Upper lobe of left lung (tissue), 4 donors: ENCODE data around the gene SH3PXD2A.

Experiments used
- EP300 ChIP-seq, 4 donors: sonication (generic); formaldehyde crosslinking; IDR thresholded peaks; one replicate each; pipeline ENCODE4 v1.5.1; 2017; ENCODE audit warnings: antibody characterized with exemption in 4 of 4, control low read depth in 2 of 4
- POLR2A ChIP-seq, 4 donors: fragments of 450-650 bp; IDR thresholded peaks; one replicate each; pipeline ENCODE4 v1.5.1; 2016 to 2017; ENCODE audit warnings: antibody characterized with exemption in 4 of 4, mild to moderate bottlenecking in 2 of 4
- POLR2AphosphoS5 ChIP-seq, 2 donors: sonication (generic); formaldehyde crosslinking; IDR thresholded peaks; one replicate each; pipeline ENCODE4 v1.5.1; 2017; ENCODE audit warnings: antibody characterized with exemption in 2 of 2
- TF ChIP-seq, protein P1 (sequence below), 6 experiments: fragments of 450-650 bp in 4 of 6; fragments of 200-600 bp in 2 of 6; sonication (generic) in 2 of 6; IDR thresholded peaks; one replicate each; pipeline ENCODE4 v1.5.1; 2016 to 2019; ENCODE audit warnings: antibody characterized with exemption in 6 of 6

DNA sequence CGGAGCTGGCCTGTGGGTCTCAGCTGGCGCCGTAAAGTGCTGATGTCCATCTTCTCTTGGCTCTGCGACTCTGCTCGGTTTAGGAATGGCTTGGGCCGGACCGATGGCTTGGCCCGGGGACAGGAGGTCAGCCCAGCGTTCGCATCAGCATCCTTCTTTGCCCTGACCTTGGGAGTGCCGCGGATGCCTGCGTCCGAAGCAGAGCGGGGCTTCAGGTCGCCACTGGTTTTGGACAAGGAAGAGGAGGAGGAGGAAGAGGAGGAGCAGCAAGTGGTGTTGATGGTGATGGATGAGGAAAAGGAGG is 252.6 kb downstream of the SH3PXD2A start:
- TF ChIP-seq, protein P1, sequence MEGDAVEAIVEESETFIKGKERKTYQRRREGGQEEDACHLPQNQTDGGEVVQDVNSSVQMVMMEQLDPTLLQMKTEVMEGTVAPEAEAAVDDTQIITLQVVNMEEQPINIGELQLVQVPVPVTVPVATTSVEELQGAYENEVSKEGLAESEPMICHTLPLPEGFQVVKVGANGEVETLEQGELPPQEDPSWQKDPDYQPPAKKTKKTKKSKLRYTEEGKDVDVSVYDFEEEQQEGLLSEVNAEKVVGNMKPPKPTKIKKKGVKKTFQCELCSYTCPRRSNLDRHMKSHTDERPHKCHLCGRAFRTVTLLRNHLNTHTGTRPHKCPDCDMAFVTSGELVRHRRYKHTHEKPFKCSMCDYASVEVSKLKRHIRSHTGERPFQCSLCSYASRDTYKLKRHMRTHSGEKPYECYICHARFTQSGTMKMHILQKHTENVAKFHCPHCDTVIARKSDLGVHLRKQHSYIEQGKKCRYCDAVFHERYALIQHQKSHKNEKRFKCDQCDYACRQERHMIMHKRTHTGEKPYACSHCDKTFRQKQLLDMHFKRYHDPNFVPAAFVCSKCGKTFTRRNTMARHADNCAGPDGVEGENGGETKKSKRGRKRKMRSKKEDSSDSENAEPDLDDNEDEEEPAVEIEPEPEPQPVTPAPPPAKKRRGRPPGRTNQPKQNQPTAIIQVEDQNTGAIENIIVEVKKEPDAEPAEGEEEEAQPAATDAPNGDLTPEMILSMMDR (IDR thresholded peaks at IDR 0.05): no peak
- TF ChIP-seq POLR2A (IDR thresholded peaks at IDR 0.05) (no peak), POLR2AphosphoS5 (IDR thresholded peaks at IDR 0.05) (no peak), EP300 (IDR thresholded peaks at IDR 0.05) (no peak)
